OCI-LY3 (cell line): ENCODE measurements around the gene SELENOM.

Experiments
- H2AFZ ChIP-seq: fragments of 200-600, 300-600 bp; shearing (Covaris generic); 2 replicates; pipeline ENCODE4 v1.6.0; 2014; ENCODE audit warnings: antibody characterized with exemption, low read depth, low read length
- H3K27ac ChIP-seq: fragments of 200-600, 300-600 bp; sonication (generic); 2 replicates; pipeline ENCODE4 v1.5.1; 2014; ENCODE audit warnings: mild to moderate bottlenecking, low read length, moderate library complexity, mixed read lengths
- H3K27me3 ChIP-seq: fragments of 200-600, 300-600 bp; sonication (generic); 2 replicates; pipeline ENCODE4 v1.6.1; 2014; ENCODE audit warnings: low read depth, low read length, mixed read lengths
- H3K36me3 ChIP-seq: fragments of 200-600, 300-600 bp; sonication (generic); replicated peaks from 2 replicates; pipeline ENCODE3; 2014; ENCODE audit warnings: low read depth, low read length, mixed read lengths
- H3K4me1 ChIP-seq: fragments of 300-600, 200-600 bp; sonication (generic); 2 replicates; pipeline ENCODE4 v1.6.1; 2014; ENCODE audit warnings: low read length, mixed read lengths
- H3K4me2 ChIP-seq: fragments of 200-600, 300-600 bp; sonication (generic); 2 replicates; pipeline ENCODE4 v1.6.1; 2014; ENCODE audit warnings: low read length, mixed read lengths
- H3K4me3 ChIP-seq: fragments of 300-600, 200-600 bp; sonication (generic); 2 replicates; pipeline ENCODE4 v1.5.1; 2014; ENCODE audit warnings: antibody characterized with exemption, mild to moderate bottlenecking, low read length, moderate library complexity
- H3K79me2 ChIP-seq: fragments of 300-600, 200-600 bp; shearing (Covaris generic); 2 replicates; pipeline ENCODE4 v1.6.1; 2014; ENCODE audit warnings: mild to moderate bottlenecking, low read length, mixed read lengths
- H3K9ac ChIP-seq: fragments of 300-600, 200-600 bp; shearing (Covaris generic); 2 replicates; pipeline ENCODE4 v1.6.0; 2014; ENCODE audit warnings: mild to moderate bottlenecking, low read length, moderate library complexity
- H3K9me3 ChIP-seq: fragments of 200-600, 300-600 bp; shearing (Covaris generic); 2 replicates; pipeline ENCODE4 v1.6.1; 2014; ENCODE audit warnings: low read length, mixed read lengths; ENCODE audit not compliant: insufficient read depth
- H4K20me1 ChIP-seq: fragments of 200-600, 300-600 bp; sonication (generic); 2 replicates; pipeline ENCODE4 v1.6.1; 2016; ENCODE audit warnings: low read length, mixed read lengths; ENCODE audit not compliant: insufficient read depth
- EZH2phosphoT487 ChIP-seq: fragments of 200-600 bp; shearing (Covaris generic); IDR thresholded peaks from 2 replicates; pipeline ENCODE4 v1.6.1; 2018; ENCODE audit warnings: antibody characterized with exemption, mixed run types, low read depth
- TF ChIP-seq, protein P1 (sequence below): fragments of 200-600, 300-600 bp; sonication (generic); IDR thresholded peaks from 2 replicates; pipeline ENCODE4 v1.5.1; 2014; ENCODE audit warnings: antibody characterized with exemption, low read length, low read depth

SELENOM gene

DNA sequence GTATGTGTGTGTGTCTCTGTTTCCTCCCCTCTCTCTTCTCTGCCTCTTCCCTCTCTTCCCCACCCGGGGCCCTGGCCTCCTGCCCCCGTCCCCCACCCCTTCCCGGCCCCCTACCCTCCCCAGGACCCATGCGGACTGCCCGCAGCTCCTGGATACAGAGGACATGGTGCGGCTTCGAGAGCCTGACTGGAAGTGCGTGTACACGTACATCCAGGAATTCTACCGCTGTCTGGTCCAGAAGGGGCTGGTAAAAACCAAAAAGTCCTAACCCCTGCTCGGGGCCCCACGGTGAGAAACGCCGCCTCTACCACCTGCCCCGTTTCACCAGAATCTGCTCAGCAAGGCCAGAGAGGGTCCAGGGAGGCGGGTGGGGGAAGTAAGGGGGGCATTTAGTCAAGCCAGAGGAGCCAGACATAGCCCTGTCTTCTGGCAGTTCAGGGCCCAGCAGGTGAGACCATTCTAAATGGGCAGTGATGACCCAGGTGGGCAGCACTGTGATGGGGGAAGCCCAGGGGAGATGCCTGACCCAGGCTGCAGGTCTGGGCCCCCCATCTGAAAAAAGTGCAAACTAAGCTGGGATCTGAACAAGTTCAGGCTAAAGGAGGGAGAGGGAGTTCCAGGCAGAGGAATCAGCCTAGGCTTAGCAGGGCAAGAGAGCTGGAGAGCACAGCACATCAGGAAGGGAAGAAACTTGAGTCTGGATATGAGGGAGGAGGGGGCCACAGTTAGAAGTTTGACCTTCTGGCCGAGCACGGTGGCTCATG, 6.4 kb downstream of the SELENOM start:
- Histone ChIP-seq H3K79me2 (no peaks in the 10 kb centered on the region), H3K9me3 (no peaks in the 10 kb centered on the region), H3K27ac (no peak overlapping the region), H3K4me3 (no peak overlapping the region), H4K20me1 (no peaks in the 10 kb centered on the region), H3K9ac (no peak overlapping the region), H3K36me3 (peaks cover 3% of the 10 kb centered on the region), H3K4me1 (no peaks in the 10 kb centered on the region), H3K4me2 (no peak overlapping the region), H3K27me3 (no peaks in the 10 kb centered on the region), H2AFZ (no peak overlapping the region)
- TF ChIP-seq, protein P1, sequence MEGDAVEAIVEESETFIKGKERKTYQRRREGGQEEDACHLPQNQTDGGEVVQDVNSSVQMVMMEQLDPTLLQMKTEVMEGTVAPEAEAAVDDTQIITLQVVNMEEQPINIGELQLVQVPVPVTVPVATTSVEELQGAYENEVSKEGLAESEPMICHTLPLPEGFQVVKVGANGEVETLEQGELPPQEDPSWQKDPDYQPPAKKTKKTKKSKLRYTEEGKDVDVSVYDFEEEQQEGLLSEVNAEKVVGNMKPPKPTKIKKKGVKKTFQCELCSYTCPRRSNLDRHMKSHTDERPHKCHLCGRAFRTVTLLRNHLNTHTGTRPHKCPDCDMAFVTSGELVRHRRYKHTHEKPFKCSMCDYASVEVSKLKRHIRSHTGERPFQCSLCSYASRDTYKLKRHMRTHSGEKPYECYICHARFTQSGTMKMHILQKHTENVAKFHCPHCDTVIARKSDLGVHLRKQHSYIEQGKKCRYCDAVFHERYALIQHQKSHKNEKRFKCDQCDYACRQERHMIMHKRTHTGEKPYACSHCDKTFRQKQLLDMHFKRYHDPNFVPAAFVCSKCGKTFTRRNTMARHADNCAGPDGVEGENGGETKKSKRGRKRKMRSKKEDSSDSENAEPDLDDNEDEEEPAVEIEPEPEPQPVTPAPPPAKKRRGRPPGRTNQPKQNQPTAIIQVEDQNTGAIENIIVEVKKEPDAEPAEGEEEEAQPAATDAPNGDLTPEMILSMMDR, result no peak
- TF ChIP-seq EZH2phosphoT487, result no peak

DNA sequence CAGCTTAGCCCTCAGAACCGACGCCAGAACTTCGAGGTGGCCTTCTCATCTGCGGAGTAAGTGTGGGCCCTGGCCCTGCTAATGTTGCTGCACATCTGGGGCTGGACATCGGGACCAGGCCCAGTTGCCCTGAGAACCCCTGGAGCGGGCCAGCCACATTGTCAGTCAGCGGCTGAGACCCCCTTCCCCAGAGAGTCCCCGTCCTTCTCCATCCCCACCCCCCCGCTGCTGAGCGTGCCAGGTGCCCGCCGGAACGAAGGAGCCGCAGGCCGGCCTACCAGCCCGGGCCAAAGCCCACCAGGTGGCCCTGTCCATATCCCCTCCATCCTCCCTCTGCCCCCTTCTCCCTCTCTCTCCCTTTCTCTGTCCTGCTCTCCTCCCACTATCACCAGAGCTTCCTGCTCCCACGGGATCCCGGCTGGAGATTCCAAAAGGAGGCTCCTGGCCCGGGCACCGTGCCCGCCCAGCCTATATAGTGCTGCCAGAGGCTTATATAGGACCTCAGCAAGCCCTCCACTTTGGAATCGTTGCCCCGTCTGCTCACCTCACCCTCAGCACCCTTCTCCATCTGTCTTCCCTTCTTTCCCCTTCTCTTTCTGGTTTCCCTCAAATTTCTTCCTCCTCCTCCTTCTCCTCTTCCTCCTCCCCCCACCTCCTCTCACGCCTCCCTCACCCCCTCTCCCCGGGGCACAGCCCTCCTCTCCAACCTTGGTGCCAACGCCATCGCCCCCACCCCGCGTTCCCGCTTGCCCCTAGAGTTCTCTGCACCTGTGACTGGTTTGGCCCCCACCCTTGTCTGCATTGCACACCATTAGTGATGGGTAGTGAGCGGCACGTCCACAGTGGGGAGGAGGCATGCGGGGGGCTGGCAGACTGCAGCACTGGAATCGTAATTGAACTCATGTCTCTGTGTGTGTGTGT, 7.3 kb downstream of the SELENOM start:
- H3K4me1 ChIP-seq, result no peaks in the 10 kb centered on the region
- no peak overlapping the region for H3K4me3 ChIP-seq
- H3K9me3 ChIP-seq, result no peaks in the 10 kb centered on the region
- H3K27me3 ChIP-seq, result no peaks in the 10 kb centered on the region
- no peak overlapping the region for H3K9ac ChIP-seq
- peaks cover 3% of the 10 kb centered on the region for H3K36me3 ChIP-seq
- H3K4me2 ChIP-seq, result no peak overlapping the region
- H2AFZ ChIP-seq, result no peak overlapping the region
- H3K79me2 ChIP-seq, result no peaks in the 10 kb centered on the region
- TF ChIP-seq EZH2phosphoT487, result no peak
- TF ChIP-seq, protein P1, result no peak
- H3K27ac ChIP-seq, result no peak overlapping the region
- no peaks in the 10 kb centered on the region for H4K20me1 ChIP-seq

DNA sequence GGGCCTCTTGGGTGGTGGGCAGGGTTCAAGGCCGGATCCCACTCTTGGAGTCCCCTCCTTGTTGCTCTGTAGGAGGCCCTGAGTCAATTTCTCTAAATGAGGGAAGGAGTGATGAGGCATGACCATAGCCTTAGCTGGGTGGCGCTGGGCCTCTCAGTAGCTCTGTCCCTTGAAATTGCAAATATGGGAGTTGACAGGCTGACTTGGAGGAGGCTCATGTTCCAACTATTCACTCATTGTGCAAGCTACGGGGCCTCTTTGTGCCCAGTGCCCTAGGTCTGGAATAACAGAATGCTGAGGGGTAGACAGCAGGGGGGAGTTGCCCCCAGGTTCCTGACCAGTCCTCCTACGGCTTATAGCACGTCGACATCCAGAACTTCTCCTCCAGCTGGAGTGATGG, 8.0 kb downstream of the SELENOM start:
- Histone ChIP-seq H3K36me3 (peaks cover 3% of the 10 kb centered on the region), H3K9ac (no peak overlapping the region)
- TF ChIP-seq EZH2phosphoT487, result no peak
- TF ChIP-seq, protein P1, result no peak

DNA sequence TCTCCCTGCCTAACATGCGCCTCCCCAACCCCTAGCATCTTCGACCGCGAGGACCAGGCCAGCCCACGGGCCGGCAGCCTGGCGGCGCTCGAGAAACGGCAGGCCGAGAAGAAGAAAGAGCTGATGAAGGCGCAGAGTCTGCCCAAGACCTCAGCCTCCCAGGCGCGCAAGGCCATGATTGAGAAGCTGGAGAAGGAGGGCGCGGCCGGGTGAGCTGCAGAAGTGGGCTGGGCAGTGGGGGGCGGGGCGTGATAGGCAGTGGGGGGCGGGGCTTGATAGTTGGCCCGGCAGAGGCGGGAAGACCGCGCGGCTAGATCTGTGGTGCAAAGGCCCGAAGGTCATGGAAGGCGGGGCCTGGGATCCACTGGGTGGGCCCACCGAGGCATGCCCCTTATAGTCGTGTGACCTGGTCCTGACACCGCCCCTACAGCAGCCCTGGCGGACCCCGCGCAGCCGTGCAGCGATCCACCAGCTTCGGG, 8.7 kb downstream of the SELENOM start:
- Histone ChIP-seq H3K9ac (no peak overlapping the region), H3K36me3 (peaks cover 3% of the 10 kb centered on the region), H3K4me3 (no peak overlapping the region)

More for the DNA sequence above, 8.0 kb downstream of the SELENOM start:
- Histone ChIP-seq H3K9me3 (no peaks in the 10 kb centered on the region), H3K4me3 (no peak overlapping the region), H3K27ac (no peak overlapping the region), H4K20me1 (no peaks in the 10 kb centered on the region), H3K27me3 (no peaks in the 10 kb centered on the region), H2AFZ (no peak overlapping the region), H3K79me2 (no peaks in the 10 kb centered on the region), H3K4me2 (no peak overlapping the region), H3K4me1 (no peaks in the 10 kb centered on the region)

More for the DNA sequence above, 8.7 kb downstream of the SELENOM start:
- no peaks in the 10 kb centered on the region for H3K27me3 ChIP-seq
- H3K27ac ChIP-seq, result no peak overlapping the region
- H3K79me2 ChIP-seq, result no peaks in the 10 kb centered on the region
- no peaks in the 10 kb centered on the region for H3K9me3 ChIP-seq
- no peaks in the 10 kb centered on the region for H4K20me1 ChIP-seq
- H3K4me2 ChIP-seq, result no peak overlapping the region
- no peak overlapping the region for H2AFZ ChIP-seq
- no peaks in the 10 kb centered on the region for H3K4me1 ChIP-seq
- TF ChIP-seq EZH2phosphoT487, result no peak
- TF ChIP-seq, protein P1, result no peak
